Activated T-cell treated with anti-CD3 and anti-CD28 coated beads, Interleukin-2, amount 50 U/mL, for 4 hours (primary cell): Measurements from ENCODE around the gene RIMBP2. TPM values are rescaled to one million over a fixed set of nuclear protein-coding genes. Genes with fewer than 3 reads are reported as not detected.

Experiments used
- ATAC-seq, 2 donors: fragments of 200-7000 bp; cut with Tn5 transposase; one replicate each; pipeline ENCODE4 v1.10.0; 2021
- DNase-seq: peaks from one replicate; pipeline ENCODE4 v3.0.0-alpha.2; 2020
- H3K27me3 Mint-ChIP-seq: one replicate; pipeline ENCODE4 v1.8.0; 2021; ENCODE audit warnings: low read depth, mixed read lengths
- H3K36me3 Mint-ChIP-seq: one replicate; pipeline ENCODE4 v1.8.0; 2022; ENCODE audit warnings: mixed read lengths; ENCODE audit not compliant: insufficient read depth
- H3K4me1 Mint-ChIP-seq: one replicate; pipeline ENCODE4 v1.8.0; 2021; ENCODE audit warnings: low read depth, mixed read lengths
- H3K4me3 Mint-ChIP-seq: one replicate; pipeline ENCODE4 v1.8.0; 2021; ENCODE audit warnings: mild to moderate bottlenecking, moderate library complexity, mixed read lengths
- H3K9me3 Mint-ChIP-seq: one replicate; pipeline ENCODE4 v1.8.0; 2021; ENCODE audit warnings: mixed read lengths
- total RNA-seq, 3 donors: library from RNA; stranded (reverse); gene quantifications; one replicate each; pipeline ENCODE4 v1.2.1, GENCODE V29; 2021

RIMBP2 gene
- total RNA-seq, 3 donors from 2014 or later: not detected

DNA sequence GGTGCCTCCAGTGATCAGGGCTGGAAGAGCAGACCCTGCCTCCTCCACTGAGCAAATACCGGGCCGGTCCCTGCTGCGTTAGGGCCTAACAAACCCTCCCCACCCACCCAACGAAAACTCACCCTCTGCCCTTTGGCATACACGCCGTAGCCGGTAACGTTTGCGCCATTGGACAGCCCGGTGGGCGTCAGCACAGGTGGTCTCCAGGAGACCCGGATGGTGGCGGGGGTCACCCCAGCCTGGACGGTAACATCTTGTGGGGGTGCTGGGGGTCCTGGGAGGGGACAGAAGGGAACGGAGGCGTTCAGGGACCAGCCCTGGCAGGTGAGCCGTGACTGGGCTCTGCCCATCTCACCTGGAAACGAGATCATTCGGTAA lies 277.9 kb downstream of the RIMBP2 start:
- Mint-ChIP-seq H3K4me1 (no peaks in the 10 kb centered on the region), H3K36me3 (no peaks in the 10 kb centered on the region), H3K27me3 (no peaks in the 10 kb centered on the region), H3K4me3 (no peak overlapping the region), H3K9me3 (peaks cover 13% of the 10 kb centered on the region)
- no peak for ATAC-seq
- DNase-seq: no peak

DNA sequence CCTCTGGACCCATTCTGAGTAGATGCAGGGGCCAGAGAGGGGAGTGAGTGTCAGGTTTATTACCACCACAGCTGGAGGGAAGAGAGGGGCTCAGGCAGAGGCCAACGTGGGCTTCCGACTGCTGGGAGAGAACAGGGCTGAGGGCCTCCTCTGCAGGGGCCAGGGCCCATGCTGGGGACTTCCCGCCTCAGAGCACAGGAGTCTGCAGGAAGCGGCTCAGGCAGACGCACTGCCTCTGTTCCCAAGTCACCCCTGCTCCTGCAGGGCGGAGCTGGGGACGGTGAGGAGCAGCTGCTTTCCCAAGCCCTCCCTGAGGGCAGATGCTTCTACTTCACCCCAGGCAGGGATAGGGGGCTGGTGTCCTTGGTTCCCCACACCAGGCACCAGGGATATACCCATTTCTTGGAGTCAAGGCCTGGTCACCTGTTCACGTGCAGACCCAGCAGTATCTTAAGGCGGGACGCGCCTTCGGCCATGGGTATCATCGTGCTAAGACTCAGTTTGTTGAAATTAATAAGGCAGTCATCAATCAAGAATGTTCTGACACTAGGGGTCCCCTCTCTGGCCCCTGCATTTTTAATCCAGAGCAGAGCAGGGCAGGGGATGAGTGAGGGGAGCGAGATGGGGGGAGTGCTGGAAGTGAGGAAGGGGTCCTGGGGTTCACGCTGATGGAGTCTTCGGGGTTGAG lies 278.4 kb downstream of the RIMBP2 start:
- peaks cover 13% of the 10 kb centered on the region for H3K9me3 Mint-ChIP-seq
- no peaks in the 10 kb centered on the region for H3K4me1 Mint-ChIP-seq
- ATAC-seq: no peak
- no peaks in the 10 kb centered on the region for H3K27me3 Mint-ChIP-seq
- no peak overlapping the region for H3K4me3 Mint-ChIP-seq
- no peak for DNase-seq
- H3K36me3 Mint-ChIP-seq: no peaks in the 10 kb centered on the region

DNA sequence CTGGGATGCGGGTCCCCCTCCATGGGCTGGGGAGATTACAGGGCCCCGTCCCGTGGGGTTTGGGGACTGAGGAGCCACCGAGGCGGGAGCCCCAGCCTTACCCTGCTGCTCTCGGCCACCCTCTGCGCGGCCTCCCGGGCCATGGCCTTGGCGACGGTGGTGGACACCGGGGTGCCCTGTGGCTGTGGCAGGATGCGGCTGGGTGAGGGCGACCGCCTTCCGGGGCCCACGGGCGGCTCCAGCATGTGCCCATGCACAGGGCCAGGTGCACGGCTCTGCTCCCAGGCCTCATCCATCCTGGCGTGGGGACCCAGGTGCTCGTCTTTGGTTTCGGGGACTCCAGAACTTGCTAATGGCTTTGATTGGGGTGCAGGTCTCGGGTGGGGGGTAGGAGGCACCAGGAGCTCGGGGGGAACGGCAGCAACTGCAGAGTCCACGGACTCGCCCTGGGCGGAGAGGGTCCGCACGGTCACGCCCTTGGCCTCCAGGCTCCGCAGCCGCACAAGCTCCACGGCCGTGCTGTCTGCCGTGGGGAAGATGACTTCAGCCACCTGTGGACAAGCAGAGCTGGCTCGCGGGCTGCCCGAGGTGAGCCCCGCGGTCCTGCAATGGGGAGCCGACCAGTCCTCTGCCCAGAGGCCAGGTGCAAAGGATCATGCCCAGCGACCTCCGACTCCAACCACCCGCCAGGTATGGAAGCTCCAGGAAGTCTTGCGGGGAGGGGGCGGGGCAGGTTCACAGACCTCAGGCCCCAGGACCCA lies 279.2 kb downstream of the RIMBP2 start:
- no peak for DNase-seq
- H3K9me3 Mint-ChIP-seq: peaks cover 13% of the 10 kb centered on the region
- H3K4me1 Mint-ChIP-seq: no peaks in the 10 kb centered on the region
- no peaks in the 10 kb centered on the region for H3K27me3 Mint-ChIP-seq
- H3K36me3 Mint-ChIP-seq: no peaks in the 10 kb centered on the region
- no peak for ATAC-seq
- H3K4me3 Mint-ChIP-seq: no peak overlapping the region

DNA sequence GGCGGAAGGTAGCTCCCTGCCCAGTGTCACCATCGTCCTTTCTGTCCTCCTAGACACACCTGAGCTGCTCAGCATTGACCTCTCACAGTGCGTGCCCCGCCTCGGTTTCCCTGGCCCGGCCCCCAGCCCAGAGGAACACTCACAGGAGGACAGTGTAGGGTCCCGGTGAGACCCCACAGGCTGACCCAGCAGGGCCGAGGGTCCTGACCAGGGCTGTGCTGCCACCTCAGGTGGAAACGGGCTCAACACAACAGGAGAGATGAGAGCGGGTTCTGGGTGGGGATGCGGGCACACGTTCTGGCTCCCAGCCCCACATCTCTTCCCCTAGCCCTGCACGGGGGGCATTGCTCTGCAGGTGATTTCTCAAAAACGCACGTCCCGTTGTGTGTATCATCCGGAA lies 280.3 kb downstream of the RIMBP2 start:
- DNase-seq (no peak), ATAC-seq (no peak)
- H3K4me3 Mint-ChIP-seq: no peak overlapping the region
- no peaks in the 10 kb centered on the region for H3K4me1 Mint-ChIP-seq
- H3K36me3 Mint-ChIP-seq: no peaks in the 10 kb centered on the region
- no peaks in the 10 kb centered on the region for H3K27me3 Mint-ChIP-seq
- H3K9me3 Mint-ChIP-seq: peaks cover 13% of the 10 kb centered on the region

DNA sequence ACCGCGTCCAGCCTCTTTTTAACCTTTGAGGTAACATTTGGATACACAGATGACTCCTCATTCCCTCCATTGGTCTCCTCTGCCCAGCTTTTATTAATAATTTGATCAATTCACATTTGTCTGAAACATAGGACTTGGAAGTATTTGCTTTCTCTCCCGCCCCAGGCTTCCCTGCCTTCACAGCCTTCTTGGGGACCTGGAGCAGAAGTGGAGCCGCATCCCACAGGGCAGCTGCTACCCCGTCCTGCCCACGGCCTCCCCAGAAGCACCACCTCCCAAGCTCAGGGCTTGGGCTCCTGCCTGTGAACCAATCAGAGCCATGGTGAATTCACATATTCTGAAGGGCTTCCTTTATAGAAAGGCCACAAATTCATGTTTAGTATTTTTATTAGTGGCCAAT lies 280.8 kb downstream of the RIMBP2 start:
- Mint-ChIP-seq H3K4me3 (no peak overlapping the region), H3K9me3 (peaks cover 13% of the 10 kb centered on the region), H3K4me1 (no peaks in the 10 kb centered on the region), H3K36me3 (no peaks in the 10 kb centered on the region), H3K27me3 (no peaks in the 10 kb centered on the region)
- DNase-seq (no peak), ATAC-seq (no peak)

DNA sequence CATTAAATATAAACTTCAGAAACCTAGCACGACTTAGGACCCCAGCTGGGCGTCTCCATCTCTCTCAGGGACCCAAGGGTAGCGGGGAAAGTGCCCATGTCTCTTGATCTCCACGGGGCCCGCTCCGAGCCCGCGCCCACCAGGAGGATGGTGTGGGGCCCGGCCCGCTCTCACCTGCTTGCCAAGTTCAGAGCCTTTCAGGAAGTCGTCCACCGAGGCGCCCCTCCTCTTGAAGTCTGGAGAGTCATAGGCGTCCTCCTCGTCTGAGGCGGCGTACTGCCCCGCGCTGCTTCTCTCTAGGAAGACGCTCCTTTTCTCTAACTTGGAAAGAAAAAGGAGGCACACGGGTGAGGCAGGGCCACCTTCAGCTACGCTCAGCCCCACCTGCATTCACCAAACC lies 281.5 kb downstream of the RIMBP2 start:
- DNase-seq (no peak), ATAC-seq (no peak)
- Mint-ChIP-seq H3K4me1 (no peaks in the 10 kb centered on the region), H3K27me3 (no peaks in the 10 kb centered on the region), H3K9me3 (peaks cover 13% of the 10 kb centered on the region), H3K4me3 (no peak overlapping the region), H3K36me3 (no peaks in the 10 kb centered on the region)

DNA sequence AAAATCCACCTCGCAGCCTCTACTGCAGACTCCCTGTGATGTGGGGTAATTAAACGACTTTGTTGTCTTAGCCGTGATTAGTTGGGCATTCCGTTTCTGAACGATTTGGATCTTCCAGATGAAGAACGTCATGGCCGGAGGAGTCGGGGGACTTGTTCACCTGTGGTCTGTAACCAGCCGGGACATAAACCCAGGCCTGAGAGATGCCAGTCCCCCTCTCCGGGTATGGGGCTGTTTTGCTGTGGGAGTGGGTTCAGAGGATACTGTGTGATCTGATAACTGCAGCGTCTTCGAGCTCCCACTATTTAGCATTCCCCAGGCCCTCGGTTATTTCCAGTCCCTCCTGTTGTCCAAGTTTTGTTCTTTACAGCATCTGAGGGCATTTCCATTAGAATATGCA lies 282.3 kb downstream of the RIMBP2 start:
- Mint-ChIP-seq H3K4me3 (no peak overlapping the region), H3K27me3 (no peaks in the 10 kb centered on the region), H3K36me3 (no peaks in the 10 kb centered on the region), H3K9me3 (peaks cover 8% of the 10 kb centered on the region), H3K4me1 (no peaks in the 10 kb centered on the region)
- DNase-seq (no peak), ATAC-seq (no peak)

DNA sequence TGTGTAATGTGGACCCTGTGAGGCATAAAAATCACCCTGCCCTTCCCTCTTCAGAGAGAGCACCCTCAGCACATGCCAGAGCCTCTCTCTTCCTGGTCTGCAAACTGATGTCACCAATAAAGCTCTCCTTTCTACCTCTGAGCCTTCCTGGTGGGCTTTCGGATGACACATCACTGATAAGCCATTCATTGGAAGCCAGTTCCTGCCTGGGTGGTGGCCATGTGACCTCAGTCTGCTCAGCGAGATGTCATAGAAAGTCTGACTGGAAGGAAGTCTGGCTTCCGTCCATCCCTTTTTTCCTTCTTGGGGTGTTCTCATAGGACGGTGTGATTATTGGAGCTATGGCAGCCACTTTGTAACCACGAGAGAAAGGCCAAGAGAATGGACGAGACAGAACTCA lies 282.7 kb downstream of the RIMBP2 start:
- ATAC-seq (no peak), DNase-seq (no peak)
- no peaks in the 10 kb centered on the region for H3K27me3 Mint-ChIP-seq
- no peaks in the 10 kb centered on the region for H3K4me1 Mint-ChIP-seq
- no peak overlapping the region for H3K4me3 Mint-ChIP-seq
- peaks cover 8% of the 10 kb centered on the region for H3K9me3 Mint-ChIP-seq
- H3K36me3 Mint-ChIP-seq: no peaks in the 10 kb centered on the region

DNA sequence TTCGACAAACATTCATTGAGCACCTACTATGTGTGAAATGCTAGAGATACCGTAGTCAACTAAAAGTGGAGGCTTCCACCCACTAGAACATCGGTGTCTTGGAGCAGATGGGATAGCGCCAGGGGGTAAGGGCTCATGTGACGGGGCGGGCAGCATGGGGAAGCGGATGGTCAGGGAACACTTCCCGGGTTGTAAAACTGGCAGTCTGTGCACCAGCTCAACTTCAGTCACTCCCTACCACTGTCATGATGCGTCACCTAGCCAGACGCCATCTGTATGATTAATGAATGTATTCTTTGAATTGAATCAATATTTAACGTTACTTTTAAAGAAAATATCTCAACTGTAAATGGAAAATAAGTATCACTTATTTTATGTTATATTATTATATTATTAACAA lies 284.9 kb downstream of the RIMBP2 start:
- ATAC-seq (no peak), DNase-seq (no peak)
- no peaks in the 10 kb centered on the region for H3K4me1 Mint-ChIP-seq
- H3K9me3 Mint-ChIP-seq: peaks cover 8% of the 10 kb centered on the region
- H3K4me3 Mint-ChIP-seq: no peak overlapping the region
- no peaks in the 10 kb centered on the region for H3K36me3 Mint-ChIP-seq
- no peaks in the 10 kb centered on the region for H3K27me3 Mint-ChIP-seq

DNA sequence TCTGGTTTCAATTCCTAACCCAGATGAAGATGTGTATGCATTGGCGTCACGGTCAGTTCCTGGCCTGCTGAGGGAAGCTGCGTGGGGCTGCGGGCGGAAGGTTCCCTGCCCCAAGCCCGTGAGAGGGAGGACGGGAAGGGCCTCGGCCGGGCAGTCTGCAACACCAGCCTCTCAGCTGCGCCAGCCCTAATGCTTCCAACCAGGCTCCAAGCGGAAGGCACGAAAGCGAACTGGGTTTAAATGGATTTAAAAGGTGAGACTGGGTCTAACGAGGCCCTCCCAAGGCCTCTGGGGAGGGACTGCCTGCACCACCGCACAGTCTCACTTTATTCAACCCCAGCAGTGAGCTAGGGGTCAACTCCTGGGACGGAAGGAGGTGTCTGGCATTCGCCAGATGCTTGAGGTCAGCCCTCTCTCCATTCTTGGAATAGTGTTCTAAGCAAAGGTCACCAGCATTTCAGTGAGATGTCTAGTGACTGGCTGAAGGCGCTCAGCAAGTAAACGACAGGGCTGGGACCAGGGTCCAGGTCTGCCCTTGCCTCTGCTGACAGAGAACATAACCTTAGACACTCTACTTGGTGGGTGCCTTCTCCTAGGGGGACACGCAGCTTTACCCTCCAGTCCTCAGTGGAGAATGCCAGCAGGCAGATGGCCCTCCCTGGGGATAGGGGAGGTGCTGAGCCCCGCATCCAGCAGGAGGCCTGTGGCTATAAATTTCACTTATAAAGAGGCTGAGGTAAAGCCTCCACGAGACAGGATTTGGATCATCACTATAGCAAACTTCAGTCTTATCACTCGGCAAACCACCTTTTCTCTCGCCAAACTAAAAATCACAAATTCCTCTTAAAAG lies 286.2 kb downstream of the RIMBP2 start:
- DNase-seq: no peak
- Mint-ChIP-seq H3K36me3 (no peaks in the 10 kb centered on the region), H3K27me3 (no peaks in the 10 kb centered on the region), H3K9me3 (peaks cover 8% of the 10 kb centered on the region), H3K4me1 (no peaks in the 10 kb centered on the region), H3K4me3 (no peak overlapping the region)
- no peak for ATAC-seq

DNA sequence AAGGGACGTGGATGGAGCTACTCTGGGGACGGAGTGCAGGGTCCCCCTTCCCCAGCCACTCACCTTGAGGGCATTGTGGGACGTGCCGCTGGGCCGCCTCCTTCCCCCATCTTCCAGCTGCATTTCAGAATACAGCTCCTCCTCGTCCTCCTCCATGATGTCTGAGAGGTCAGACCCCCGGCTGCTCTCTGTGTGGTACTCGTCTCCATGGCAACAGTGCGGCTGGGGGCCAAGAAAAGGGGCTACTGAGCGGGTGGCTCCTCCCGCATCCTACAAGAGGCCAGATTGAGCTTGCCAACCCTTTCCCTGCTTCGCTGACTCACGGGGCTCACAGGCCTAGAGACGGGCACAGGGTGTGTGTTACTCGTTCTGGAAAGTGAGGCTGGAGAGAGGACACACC lies 288.0 kb downstream of the RIMBP2 start:
- Mint-ChIP-seq H3K27me3 (no peaks in the 10 kb centered on the region), H3K36me3 (no peaks in the 10 kb centered on the region), H3K4me1 (no peaks in the 10 kb centered on the region), H3K4me3 (no peak overlapping the region), H3K9me3 (no peaks in the 10 kb centered on the region)
- no peak for ATAC-seq
- no peak for DNase-seq

DNA sequence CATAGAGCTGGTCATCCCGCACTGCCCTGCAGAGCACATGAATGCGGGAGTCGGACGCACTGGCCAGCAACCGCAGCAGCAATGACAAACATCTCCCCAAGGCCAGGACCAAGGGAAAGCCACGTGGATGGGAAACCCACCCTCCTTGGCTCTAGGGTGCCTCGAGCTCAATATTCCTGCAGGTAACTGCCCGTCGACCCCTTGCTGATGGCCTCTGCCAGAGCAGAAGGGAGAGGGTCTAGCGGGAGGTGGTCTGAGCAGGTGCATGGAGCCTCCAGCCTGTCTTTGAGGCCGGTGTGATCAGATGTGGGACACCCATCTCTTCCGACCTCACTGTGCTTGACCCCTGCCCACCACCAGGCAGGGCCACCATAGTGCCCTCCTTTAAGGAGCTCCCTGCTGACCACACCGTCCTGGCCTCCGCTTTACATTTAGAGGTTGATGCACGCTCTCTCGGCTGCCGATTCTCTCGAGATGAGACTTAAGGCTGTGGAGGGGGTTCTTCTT lies 288.7 kb downstream of the RIMBP2 start:
- no peak for ATAC-seq
- DNase-seq: no peak
- Mint-ChIP-seq H3K36me3 (no peaks in the 10 kb centered on the region), H3K4me1 (no peaks in the 10 kb centered on the region), H3K9me3 (no peaks in the 10 kb centered on the region), H3K4me3 (no peak overlapping the region), H3K27me3 (no peaks in the 10 kb centered on the region)

DNA sequence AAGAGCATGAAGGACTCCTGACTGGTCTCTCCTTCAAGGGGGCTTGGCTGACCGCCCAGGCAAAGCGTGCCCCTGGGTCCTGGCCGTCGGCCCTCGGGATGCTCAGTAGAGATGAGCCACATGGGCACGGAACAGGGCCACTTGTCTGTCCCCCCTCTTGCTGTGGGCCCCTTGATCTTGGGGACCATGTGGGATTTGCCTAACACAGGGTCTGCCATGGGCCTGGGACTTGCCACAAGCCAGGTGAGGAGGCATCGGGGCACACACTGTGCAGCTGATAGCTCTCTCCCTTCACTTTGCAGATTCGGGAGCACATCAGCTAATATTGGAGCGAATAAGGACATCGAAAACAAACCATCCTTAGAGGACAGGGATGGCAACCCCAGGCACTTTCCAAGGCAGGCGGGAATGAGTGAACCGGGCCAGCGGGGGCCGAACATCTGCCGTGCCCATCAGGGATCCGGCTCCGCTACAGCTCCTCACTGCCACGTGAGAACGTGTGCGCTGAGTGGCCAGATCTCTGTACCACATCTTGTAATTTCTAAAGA lies 290.3 kb downstream of the RIMBP2 start:
- no peak for ATAC-seq

More for the DNA sequence above, 290.3 kb downstream of the RIMBP2 start:
- Mint-ChIP-seq H3K4me3 (no peak overlapping the region), H3K4me1 (no peaks in the 10 kb centered on the region), H3K36me3 (no peaks in the 10 kb centered on the region), H3K9me3 (no peaks in the 10 kb centered on the region), H3K27me3 (no peaks in the 10 kb centered on the region)
- no peak for DNase-seq
